GM23248 (cell line): ENCODE results near the gene BSDC1. TPM values are rescaled to one million over a fixed set of nuclear protein-coding genes. Genes with fewer than 3 reads are reported as not detected.
A peak's percentile ranks its signal among the peaks of the same experiment; 100 is the strongest.

Experiments used
- DNase-seq: peaks from one replicate; pipeline ENCODE4 v3.0.0-alpha.2; 2015
- H2AFZ ChIP-seq: fragments of 200-600 bp; sonication (generic); 2 replicates; pipeline ENCODE4 v1.6.1; 2016; ENCODE audit warnings: antibody characterized with exemption
- H3F3A ChIP-seq: fragments of 200-600 bp; sonication (generic); 2 replicates; pipeline ENCODE4 v1.6.1; 2016; ENCODE audit warnings: mild to moderate bottlenecking, antibody characterized with exemption, mixed run types; ENCODE audit not compliant: insufficient read depth
- H3K27ac ChIP-seq: fragments of 200-600 bp; sonication (generic); 2 replicates; pipeline ENCODE4 v1.5.1; 2016; ENCODE audit warnings: mild to moderate bottlenecking
- H3K27me3 ChIP-seq: fragments of 200-600 bp; sonication (generic); replicated peaks from 2 replicates; pipeline ENCODE4 v1.6.1; 2016; ENCODE audit warnings: mild to moderate bottlenecking; ENCODE audit not compliant: insufficient read depth
- H3K36me3 ChIP-seq: fragments of 200-600 bp; sonication (generic); 2 replicates; pipeline ENCODE4 v1.6.1; 2016; ENCODE audit warnings: low read depth, mild to moderate bottlenecking
- H3K4me1 ChIP-seq: fragments of 200-600 bp; sonication (generic); 2 replicates; pipeline ENCODE4 v1.6.1; 2016; ENCODE audit warnings: mild to moderate bottlenecking; ENCODE audit not compliant: insufficient read depth
- H3K4me2 ChIP-seq: fragments of 200-600 bp; sonication (generic); one replicate; pipeline ENCODE4 v1.6.1; 2016; ENCODE audit warnings: mild to moderate bottlenecking; ENCODE audit not compliant: unreplicated experiment
- H3K4me3 ChIP-seq: fragments of 200-600 bp; sonication (generic); 2 replicates; pipeline ENCODE4 v1.5.1; 2016; ENCODE audit warnings: mild to moderate bottlenecking
- H3K79me2 ChIP-seq: fragments of 200-600 bp; sonication (generic); 2 replicates; pipeline ENCODE4 v1.6.1; 2016; ENCODE audit warnings: mild to moderate bottlenecking; ENCODE audit not compliant: insufficient read depth
- H3K9ac ChIP-seq: fragments of 200-600 bp; sonication (generic); 2 replicates; pipeline ENCODE4 v1.6.1; 2016; ENCODE audit warnings: mild to moderate bottlenecking
- H3K9me2 ChIP-seq: fragments of 200-600 bp; sonication (generic); 2 replicates; pipeline ENCODE4 v1.6.1; 2016; ENCODE audit warnings: mixed run types, mild to moderate bottlenecking, moderate library complexity; ENCODE audit not compliant: insufficient read depth
- H3K9me3 ChIP-seq: fragments of 200-600 bp; sonication (generic); one replicate; pipeline ENCODE4 v1.6.1; 2017; ENCODE audit warnings: low read depth
- H4K20me1 ChIP-seq: fragments of 200-600 bp; sonication (generic); 2 replicates; pipeline ENCODE4 v1.6.0; 2016; ENCODE audit not compliant: insufficient read depth
- EZH2 ChIP-seq: fragments of 200-600 bp; sonication (generic); IDR thresholded peaks from 2 replicates; pipeline ENCODE4 v1.6.1; 2018; ENCODE audit warnings: antibody characterized with exemption, mild to moderate bottlenecking; ENCODE audit not compliant: insufficient read depth, poor library complexity, severe bottlenecking
- EZH2phosphoT487 ChIP-seq: fragments of 200-600 bp; sonication (generic); IDR thresholded peaks from 2 replicates; pipeline ENCODE4 v1.6.1; 2018; ENCODE audit warnings: antibody characterized with exemption, moderate library complexity, mild to moderate bottlenecking, low read depth; ENCODE audit not compliant: insufficient read depth
- WGBS, 2 experiments: methylation state at CpG; one replicate each; pipeline ENCODE4 v1.1.6; 2015 to 2017; ENCODE audit warnings: low lambda C conversion rate in 2 of 2, low coverage in 1 of 2; ENCODE audit errors: missing lambda C conversion rate in 2 of 2; 5-methylcytosine and 5-hydroxymethylcytosine counted together
- in situ Hi-C: fragments of 300-500 bp; cut with MboI; formaldehyde crosslinking; loops from 2 replicates; pipeline ENCODE4 v1.15.0; 2020
- polyA plus RNA-seq: library from polyadenylated mRNA; unstranded; fragments of >200 nt; fragmentation: Nextera tagmentation; extraction: Ambion mirVana; gene quantifications from 2 replicates; pipeline ENCODE4 v1.2.1, GENCODE V29; 2016
- total RNA-seq: library from RNA; depleted of rRNA; stranded (reverse); fragments of >200 nt; shearing (Covaris generic); gene quantifications from 2 replicates; pipeline ENCODE4 v1.2.3, GENCODE V29; 2014

The BSDC1 gene
- total and polyA plus RNA-seq, 2 experiments from 2014 or later: 47.8 to 94.9 TPM

DNA sequence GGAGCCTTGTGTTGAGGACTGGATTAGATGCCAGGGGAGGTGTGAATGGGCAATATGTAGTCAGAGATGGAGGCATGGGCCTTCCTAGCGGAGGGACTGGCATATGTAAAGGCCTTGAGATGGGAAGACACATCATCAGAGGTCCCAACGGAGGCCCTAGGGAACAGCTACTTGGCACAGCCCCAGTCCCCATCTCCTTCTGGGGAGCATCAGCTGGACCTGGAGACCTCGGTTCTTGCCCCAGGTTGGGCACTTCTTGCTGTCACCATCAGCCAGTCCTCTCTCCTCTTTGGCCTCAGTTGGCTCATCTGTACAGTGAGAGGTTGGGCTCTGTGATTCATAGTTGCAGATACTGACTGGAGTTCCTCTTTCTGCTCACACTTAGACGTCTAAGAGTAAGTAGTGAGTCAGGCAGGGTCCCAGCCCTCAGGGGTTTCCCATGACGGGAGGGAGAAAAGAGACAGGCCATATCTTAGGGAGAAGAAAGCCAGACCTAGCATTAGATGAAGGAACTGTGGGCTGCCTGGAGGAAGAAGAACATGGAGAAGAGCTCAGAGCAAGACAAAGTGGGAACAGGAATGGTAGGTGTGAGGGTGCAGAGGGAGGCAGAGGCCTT is 54.8 kb downstream of the BSDC1 start:
- no peak overlapping the region for H3K4me3 ChIP-seq
- no peaks in the 10 kb centered on the region for H3K9me2 ChIP-seq
- H3K9ac ChIP-seq: no peak overlapping the region
- H3K27ac ChIP-seq: no peak overlapping the region
- no peaks in the 10 kb centered on the region for H3K27me3 ChIP-seq
- H4K20me1 ChIP-seq: no peaks in the 10 kb centered on the region
- H3K79me2 ChIP-seq: no peaks in the 10 kb centered on the region
- H3K4me1 ChIP-seq: peaks cover 13% of the 10 kb centered on the region; the same call in 1 of the 2 replicates
- H3K36me3 ChIP-seq: no peaks in the 10 kb centered on the region
- no peak for TF ChIP-seq EZH2phosphoT487
- no peak for TF ChIP-seq EZH2
- peak; percentile 78 for DNase-seq
- 22 to 36% methylated on average over 3 to 5 of the region's 5 CpGs for WGBS, 2 experiments
- no peaks in the 10 kb centered on the region for H3K9me3 ChIP-seq
- no peak overlapping the region for H2AFZ ChIP-seq
- H3F3A ChIP-seq: peaks cover 9% of the 10 kb centered on the region; the same call in 1 of the 2 replicates
- in situ Hi-C loops: no loop called here
- no peak overlapping the region for H3K4me2 ChIP-seq

- H3K9ac ChIP-seq: no peak overlapping the region
- no peak overlapping the region for H2AFZ ChIP-seq
- no peaks in the 10 kb centered on the region for H3K79me2 ChIP-seq
- no peaks in the 10 kb centered on the region for H3K9me3 ChIP-seq
- peaks cover 13% of the 10 kb centered on the region; the same call in 1 of the 2 replicates for H3K4me1 ChIP-seq
- no peak for TF ChIP-seq EZH2
- no peak for TF ChIP-seq EZH2phosphoT487
- no peaks in the 10 kb centered on the region for H3K9me2 ChIP-seq
- 76 to 80% methylated on average over 14 of the region's 14 CpGs for WGBS, 2 experiments
- H3K27me3 ChIP-seq: no peaks in the 10 kb centered on the region
- DNase-seq: peak; percentile 43
- in situ Hi-C loops: no loop called here
- H3K4me3 ChIP-seq: no peak overlapping the region
- no peaks in the 10 kb centered on the region for H3K36me3 ChIP-seq
- H3F3A ChIP-seq: peaks cover 9% of the 10 kb centered on the region; the same call in 1 of the 2 replicates
- no peaks in the 10 kb centered on the region for H4K20me1 ChIP-seq
- no peak overlapping the region for H3K4me2 ChIP-seq
- H3K27ac ChIP-seq: no peak overlapping the region
These were observed 55.5 kb downstream of the BSDC1 start for GRCh38 chr1:32338637-32339145.

- Histone ChIP-seq H3K27ac (no peak overlapping the region), H3K9me3 (no peaks in the 10 kb centered on the region), H2AFZ (no peak overlapping the region), H3K79me2 (no peaks in the 10 kb centered on the region), H3K4me1 (peaks cover 13% of the 10 kb centered on the region; the same call in 1 of the 2 replicates), H3K36me3 (no peaks in the 10 kb centered on the region), H3K27me3 (no peaks in the 10 kb centered on the region), H3K4me2 (no peak overlapping the region), H3K9ac (no peak overlapping the region), H4K20me1 (no peaks in the 10 kb centered on the region), H3F3A (peaks cover 14% of the 10 kb centered on the region; the same call in 1 of the 2 replicates), H3K9me2 (no peaks in the 10 kb centered on the region), H3K4me3 (no peak overlapping the region)
- in situ Hi-C loops: no loop called here
- no peak for DNase-seq
- TF ChIP-seq EZH2: no peak
- no peak for TF ChIP-seq EZH2phosphoT487
- WGBS, 2 experiments: 91% methylated on average over 16 of the region's 16 CpGs
These were observed 56.2 kb downstream of the BSDC1 start for GRCh38 chr1:32337855-32338636.

DNA sequence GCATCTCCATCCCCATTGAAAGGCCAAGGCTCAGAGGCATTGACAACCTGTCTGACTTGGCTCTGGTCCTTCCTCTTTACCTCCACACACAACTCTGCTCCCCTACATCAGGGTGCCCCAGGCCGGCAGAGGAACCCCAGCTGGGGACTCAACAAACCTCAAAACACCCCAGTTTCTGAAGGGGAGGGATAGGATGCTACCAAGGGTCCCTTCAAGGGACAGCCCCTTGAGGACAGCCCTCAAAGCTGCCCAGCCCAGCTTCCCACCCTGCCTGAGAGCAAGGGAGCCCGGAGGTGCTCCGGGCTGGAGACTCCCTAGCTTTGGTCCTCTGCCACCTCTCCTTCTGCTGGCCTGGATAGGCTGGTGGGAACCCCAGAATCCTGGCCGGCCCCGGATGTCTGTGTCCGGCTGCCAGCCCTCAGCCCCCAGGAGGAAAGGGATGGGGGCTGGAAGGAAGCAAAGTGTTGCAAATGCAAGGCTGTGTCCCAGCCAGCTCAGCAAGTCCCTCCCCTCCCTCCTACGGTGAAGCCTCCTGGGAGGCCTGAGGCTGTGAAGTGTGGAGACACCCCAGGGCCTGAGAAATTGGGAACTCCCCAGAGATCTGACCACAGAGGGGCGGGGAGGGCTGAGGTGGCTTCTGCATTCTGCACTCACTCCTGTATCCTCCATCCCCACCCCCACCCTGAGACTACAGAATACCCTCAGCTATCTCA is 57.1 kb downstream of the BSDC1 start:
- H3K36me3 ChIP-seq: no peaks in the 10 kb centered on the region
- H3K9me3 ChIP-seq: no peaks in the 10 kb centered on the region
- in situ Hi-C loops: no loop called here
- H3K4me1 ChIP-seq: peaks cover 13% of the 10 kb centered on the region; the same call in 1 of the 2 replicates
- peaks cover 14% of the 10 kb centered on the region; the same call in 1 of the 2 replicates for H3F3A ChIP-seq
- no peaks in the 10 kb centered on the region for H3K9me2 ChIP-seq
- H3K4me3 ChIP-seq: no peak overlapping the region
- H3K27me3 ChIP-seq: no peaks in the 10 kb centered on the region
- no peak overlapping the region for H3K4me2 ChIP-seq
- H2AFZ ChIP-seq: no peak overlapping the region
- H3K9ac ChIP-seq: no peak overlapping the region
- peak; percentile 70 for DNase-seq
- TF ChIP-seq EZH2phosphoT487: no peak
- TF ChIP-seq EZH2: no peak
- no peaks in the 10 kb centered on the region for H3K79me2 ChIP-seq
- WGBS, 2 experiments: 60 to 61% methylated on average over 7 to 8 of the region's 8 CpGs
- H4K20me1 ChIP-seq: no peaks in the 10 kb centered on the region
- no peak overlapping the region for H3K27ac ChIP-seq
